ENCODE results near the gene TEX29. TPM values are rescaled to one million over a fixed set of nuclear protein-coding genes. Genes with fewer than 3 reads are reported as not detected.

The TEX29 gene
- total and polyA plus RNA-seq, 2 donors = 0.80 to 10.1 TPM

DNA sequence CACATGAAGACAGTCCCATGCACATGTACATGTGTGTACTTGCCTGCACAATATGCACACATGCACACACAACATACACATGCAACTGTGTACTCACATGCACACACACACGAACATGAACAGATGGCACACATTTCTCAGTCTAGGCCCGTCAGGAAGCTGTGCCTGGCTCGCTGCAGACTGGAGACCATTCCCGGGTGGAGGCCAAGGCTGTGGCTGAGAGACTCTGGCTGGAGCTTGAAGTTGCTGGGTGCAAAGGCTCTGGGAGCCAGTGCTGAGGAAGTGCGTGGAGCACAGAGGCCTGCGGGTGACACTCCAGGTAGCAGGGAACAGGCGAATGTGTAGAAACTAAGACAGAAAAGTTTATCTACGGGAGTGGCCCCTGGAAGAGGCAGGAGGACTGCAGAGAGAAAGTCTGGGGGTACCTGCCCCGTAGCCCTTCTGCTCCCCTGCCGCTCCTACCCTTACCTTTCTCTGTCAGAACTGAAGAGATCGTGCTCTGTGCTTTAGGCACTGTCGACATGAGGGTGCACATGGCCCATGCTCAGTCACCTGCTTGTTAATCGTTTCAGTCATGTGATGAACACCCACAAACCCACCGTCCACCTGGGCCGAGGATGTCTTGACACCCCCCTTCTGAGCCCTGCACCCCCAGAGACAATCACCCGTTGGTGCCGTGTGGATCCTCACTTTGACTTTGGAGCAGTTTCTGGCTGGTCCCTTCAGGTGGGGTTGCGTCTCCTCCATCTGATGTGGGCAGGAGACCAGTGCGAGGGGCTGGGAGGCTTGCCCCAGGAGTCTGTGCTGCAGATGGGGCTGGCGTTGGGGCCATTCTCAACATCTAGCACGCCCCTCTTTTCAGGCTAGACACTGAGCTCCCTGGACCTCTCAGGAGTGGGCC, 69.4 kb downstream of the TEX29 start:
- Histone ChIP-seq H3K27me3 (ENCODE audit: control insufficient read depth in 2 of 2, insufficient read depth in 1 of 2, low read length in 1 of 2) (peaks cover 0 to 2% of the 10 kb centered on the region in 2 donors), H3K4me3 (ENCODE audit: low read length in 2 of 2) (no peak overlapping the region), H3K27ac (ENCODE audit: low read depth in 1 of 2, low read length in 1 of 2) (no peak overlapping the region), H3K36me3 (ENCODE audit: control insufficient read depth in 2 of 2, insufficient read depth in 2 of 2, low read length in 1 of 2) (no peaks in the 10 kb centered on the region), H3K9me3 (ENCODE audit: control insufficient read depth in 2 of 2, insufficient read depth in 1 of 2, low read length in 1 of 2) (no peaks in the 10 kb centered on the region), H3K4me1 (ENCODE audit: control insufficient read depth in 2 of 2, insufficient read depth in 2 of 2, low read length in 2 of 2) (peaks cover 3 to 30% of the 10 kb centered on the region in 2 donors)
- WGBS = 84% methylated on average over 21 of the region's 21 CpGs
- DNase-seq (ENCODE audit: low read depth in 6 of 9, low spot score in 9 of 9) = no peak

GRCh38 chr13:111390522-111391270, 70.3 kb downstream of the TEX29 start:
- no peak for DNase-seq (ENCODE audit: low read depth in 6 of 9, low spot score in 9 of 9)
- no peaks in the 10 kb centered on the region for H3K9me3 ChIP-seq (ENCODE audit: control insufficient read depth in 2 of 2, insufficient read depth in 1 of 2, low read length in 1 of 2)
- peaks cover 0 to 2% of the 10 kb centered on the region in 2 donors for H3K27me3 ChIP-seq (ENCODE audit: control insufficient read depth in 2 of 2, insufficient read depth in 1 of 2, low read length in 1 of 2)
- H3K4me1 ChIP-seq (ENCODE audit: control insufficient read depth in 2 of 2, insufficient read depth in 2 of 2, low read length in 2 of 2) = peaks cover 0 to 22% of the 10 kb centered on the region in 2 donors
- WGBS = 92% methylated on average over 18 of the region's 18 CpGs
- H3K4me3 ChIP-seq (ENCODE audit: low read length in 2 of 2) = no peak overlapping the region
- H3K27ac ChIP-seq (ENCODE audit: low read depth in 1 of 2, low read length in 1 of 2) = no peak overlapping the region
- no peaks in the 10 kb centered on the region for H3K36me3 ChIP-seq (ENCODE audit: control insufficient read depth in 2 of 2, insufficient read depth in 2 of 2, low read length in 1 of 2)

DNA sequence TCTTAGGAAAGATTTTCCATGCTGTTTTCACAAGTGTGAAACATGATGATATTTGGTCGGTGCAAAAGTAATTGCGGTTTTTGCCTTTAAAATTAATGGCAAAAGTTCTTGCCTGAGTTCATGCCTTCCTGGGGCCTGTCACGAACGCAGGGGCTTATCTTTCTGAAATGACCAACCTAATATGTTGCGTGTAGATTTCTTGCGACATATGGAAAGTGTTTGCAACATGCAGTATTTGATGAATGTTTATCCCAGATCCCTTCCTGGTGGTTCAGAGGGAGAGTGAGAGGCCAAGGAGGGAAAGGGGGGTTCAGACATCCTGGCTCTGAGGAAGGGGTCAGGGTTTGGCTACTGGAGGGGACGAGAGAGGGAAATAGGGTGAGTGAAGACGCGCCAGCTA, 72.0 kb downstream of the TEX29 start:
- Histone ChIP-seq H3K27ac (ENCODE audit: low read depth in 1 of 2, low read length in 1 of 2) (no peak overlapping the region), H3K9me3 (ENCODE audit: control insufficient read depth in 2 of 2, insufficient read depth in 1 of 2, low read length in 1 of 2) (no peaks in the 10 kb centered on the region), H3K36me3 (ENCODE audit: control insufficient read depth in 2 of 2, insufficient read depth in 2 of 2, low read length in 1 of 2) (no peaks in the 10 kb centered on the region), H3K27me3 (ENCODE audit: control insufficient read depth in 2 of 2, insufficient read depth in 1 of 2, low read length in 1 of 2) (peaks cover 0 to 2% of the 10 kb centered on the region in 2 donors), H3K4me3 (ENCODE audit: low read length in 2 of 2) (no peak overlapping the region), H3K4me1 (ENCODE audit: control insufficient read depth in 2 of 2, insufficient read depth in 2 of 2, low read length in 2 of 2) (peaks cover 0 to 15% of the 10 kb centered on the region in 2 donors)
- DNase-seq (ENCODE audit: low read depth in 6 of 9, low spot score in 9 of 9) = no peak
- WGBS = 96% methylated on average over 9 of the region's 9 CpGs

- DNase-seq (ENCODE audit: low read depth in 6 of 9, low spot score in 9 of 9) = no peak
- WGBS = 94% methylated on average over 8 of the region's 8 CpGs
These were observed 72.9 kb downstream of the TEX29 start for GRCh38 chr13:111393221-111393790.

More at GRCh38 chr13:111393221-111393790, 72.9 kb downstream of the TEX29 start:
- peaks cover 0 to 2% of the 10 kb centered on the region in 2 donors for H3K27me3 ChIP-seq (ENCODE audit: control insufficient read depth in 2 of 2, insufficient read depth in 1 of 2, low read length in 1 of 2)
- no peak overlapping the region for H3K4me3 ChIP-seq (ENCODE audit: low read length in 2 of 2)
- H3K9me3 ChIP-seq (ENCODE audit: control insufficient read depth in 2 of 2, insufficient read depth in 1 of 2, low read length in 1 of 2) = no peaks in the 10 kb centered on the region
- no peaks in the 10 kb centered on the region for H3K36me3 ChIP-seq (ENCODE audit: control insufficient read depth in 2 of 2, insufficient read depth in 2 of 2, low read length in 1 of 2)
- no peak overlapping the region for H3K27ac ChIP-seq (ENCODE audit: low read depth in 1 of 2, low read length in 1 of 2)
- peaks cover 0 to 7% of the 10 kb centered on the region in 2 donors for H3K4me1 ChIP-seq (ENCODE audit: control insufficient read depth in 2 of 2, insufficient read depth in 2 of 2, low read length in 2 of 2)

Other genes with a start within 250 kb of the TEX29 start
- 71.9 TPM for gene ARHGEF7, start 205.3 kb upstream of the TEX29 start, total RNA-seq
- 60.4 TPM for gene ARHGEF7, start 205.3 kb upstream of the TEX29 start, polyA plus RNA-seq